ENCODE data around the gene TRPM1. TPM values are rescaled to one million over a fixed set of nuclear protein-coding genes. Genes with fewer than 3 reads are reported as not detected.

Gene TRPM1
- total RNA-seq, 1 donor from 2014 or later = not detected

- DNase-seq (no peak), ATAC-seq (ENCODE audit: low read depth) (no peak)
- H3K9me3 Mint-ChIP-seq = peaks cover 6% of the 10 kb centered on the region
- intact Hi-C loops (cut with micrococcal nuclease) = no loop called here
- peaks cover 28% of the 10 kb centered on the region for H3K4me1 Mint-ChIP-seq
- H3K27ac Mint-ChIP-seq = no peak overlapping the region
- ChIA-PET CTCF (no interaction called here), POLR2A (no interaction called here)
- TF ChIP-seq, protein P1, sequence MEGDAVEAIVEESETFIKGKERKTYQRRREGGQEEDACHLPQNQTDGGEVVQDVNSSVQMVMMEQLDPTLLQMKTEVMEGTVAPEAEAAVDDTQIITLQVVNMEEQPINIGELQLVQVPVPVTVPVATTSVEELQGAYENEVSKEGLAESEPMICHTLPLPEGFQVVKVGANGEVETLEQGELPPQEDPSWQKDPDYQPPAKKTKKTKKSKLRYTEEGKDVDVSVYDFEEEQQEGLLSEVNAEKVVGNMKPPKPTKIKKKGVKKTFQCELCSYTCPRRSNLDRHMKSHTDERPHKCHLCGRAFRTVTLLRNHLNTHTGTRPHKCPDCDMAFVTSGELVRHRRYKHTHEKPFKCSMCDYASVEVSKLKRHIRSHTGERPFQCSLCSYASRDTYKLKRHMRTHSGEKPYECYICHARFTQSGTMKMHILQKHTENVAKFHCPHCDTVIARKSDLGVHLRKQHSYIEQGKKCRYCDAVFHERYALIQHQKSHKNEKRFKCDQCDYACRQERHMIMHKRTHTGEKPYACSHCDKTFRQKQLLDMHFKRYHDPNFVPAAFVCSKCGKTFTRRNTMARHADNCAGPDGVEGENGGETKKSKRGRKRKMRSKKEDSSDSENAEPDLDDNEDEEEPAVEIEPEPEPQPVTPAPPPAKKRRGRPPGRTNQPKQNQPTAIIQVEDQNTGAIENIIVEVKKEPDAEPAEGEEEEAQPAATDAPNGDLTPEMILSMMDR (IDR thresholded peaks at IDR 0.05) = no peak
- no peak overlapping the region for H3K4me3 Mint-ChIP-seq
- H3K27me3 Mint-ChIP-seq = no peaks in the 10 kb centered on the region
- no peaks in the 10 kb centered on the region for H3K36me3 Mint-ChIP-seq (ENCODE audit: low read depth)
Observed at GRCh38 chr15:31077181-31077580, 24.3 kb downstream of the TRPM1 start.

GRCh38 chr15:31074321-31074720 lies 27.2 kb downstream of the TRPM1 start:
- POLR2A ChIA-PET = no interaction called here
- Mint-ChIP-seq H3K4me3 (no peak overlapping the region), H3K36me3 (ENCODE audit: low read depth) (no peaks in the 10 kb centered on the region), H3K27me3 (no peaks in the 10 kb centered on the region), H3K9me3 (peaks cover 6% of the 10 kb centered on the region), H3K4me1 (peaks cover 11% of the 10 kb centered on the region), H3K27ac (no peak overlapping the region)
- no peak for DNase-seq
- ATAC-seq (ENCODE audit: low read depth) = no peak
- CTCF ChIA-PET = no interaction called here
- TF ChIP-seq, protein P1 (IDR thresholded peaks at IDR 0.05) = no peak
- intact Hi-C loops (cut with micrococcal nuclease) = no loop called here

DNA sequence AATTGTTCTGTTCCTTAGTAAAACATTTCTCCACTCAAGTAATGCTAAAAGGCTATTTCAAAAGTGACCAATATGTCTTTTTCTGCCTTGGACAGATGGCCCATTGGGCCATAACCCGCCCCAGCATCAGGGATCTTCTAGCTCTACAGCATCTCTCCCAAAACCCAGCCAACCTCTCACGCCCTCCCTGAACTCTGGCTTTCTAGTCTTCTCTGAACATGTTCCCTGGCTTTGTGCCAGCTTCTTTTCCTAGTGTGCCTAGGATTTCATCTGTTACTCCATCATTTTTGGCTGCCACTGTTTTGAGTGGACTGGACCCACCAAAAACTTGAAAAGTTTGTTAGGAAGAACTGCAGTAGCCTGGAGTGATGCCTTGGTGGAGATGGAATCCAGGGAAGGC lies 30.7 kb downstream of the TRPM1 start:
- TF ChIP-seq, protein P1 (IDR thresholded peaks at IDR 0.05) = no peak
- no peaks in the 10 kb centered on the region for H3K36me3 Mint-ChIP-seq (ENCODE audit: low read depth)
- intact Hi-C loops (cut with micrococcal nuclease) = no loop called here
- H3K9me3 Mint-ChIP-seq = peaks cover 6% of the 10 kb centered on the region
- DNase-seq (no peak), ATAC-seq (ENCODE audit: low read depth) (no peak)
- H3K4me1 Mint-ChIP-seq = peaks cover 7% of the 10 kb centered on the region
- no peak overlapping the region for H3K4me3 Mint-ChIP-seq
- no peaks in the 10 kb centered on the region for H3K27me3 Mint-ChIP-seq
- ChIA-PET CTCF (no interaction called here), POLR2A (no interaction called here)
- H3K27ac Mint-ChIP-seq = no peak overlapping the region

DNA sequence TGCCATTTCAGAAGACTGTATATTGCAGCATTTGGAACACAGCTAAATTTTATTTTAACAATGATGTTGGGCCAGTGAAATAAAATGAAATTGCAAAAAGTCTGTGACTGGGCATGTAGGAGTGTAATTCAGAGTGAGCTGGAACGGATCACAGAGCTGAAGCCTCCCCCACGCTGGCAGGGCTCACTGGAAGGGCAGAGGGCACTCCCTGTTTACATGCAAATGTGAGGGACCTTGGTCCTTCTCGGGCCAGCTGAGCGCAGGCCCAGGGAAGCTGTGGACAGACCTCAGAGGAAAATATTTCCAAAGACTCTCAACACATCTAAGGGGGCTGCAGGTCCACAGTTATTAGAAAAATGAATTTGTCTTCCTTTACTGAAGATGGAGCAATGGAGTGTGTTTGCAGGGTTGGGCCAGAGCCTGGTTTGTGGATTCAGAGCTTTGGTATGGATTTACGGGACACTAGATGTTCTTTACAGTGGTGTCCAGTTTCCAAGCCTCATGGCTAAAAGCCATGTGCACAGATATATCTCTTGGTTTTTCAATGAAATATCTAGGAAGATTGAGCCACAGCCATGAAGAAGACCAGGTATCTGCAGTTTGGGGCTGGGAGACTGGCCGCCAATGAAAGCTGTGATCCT lies 32.0 kb downstream of the TRPM1 start:
- TF ChIP-seq, protein P1 (IDR thresholded peaks at IDR 0.05) = no peak
- H3K4me3 Mint-ChIP-seq = no peak overlapping the region
- H3K27me3 Mint-ChIP-seq = no peaks in the 10 kb centered on the region
- DNase-seq (no peak), ATAC-seq (ENCODE audit: low read depth) (no peak)
- intact Hi-C loops (cut with micrococcal nuclease) = no loop called here
- no peak overlapping the region for H3K27ac Mint-ChIP-seq
- H3K9me3 Mint-ChIP-seq = peaks cover 3% of the 10 kb centered on the region
- peaks cover 7% of the 10 kb centered on the region for H3K4me1 Mint-ChIP-seq
- ChIA-PET CTCF (no interaction called here), POLR2A (no interaction called here)
- H3K36me3 Mint-ChIP-seq (ENCODE audit: low read depth) = no peaks in the 10 kb centered on the region

DNA sequence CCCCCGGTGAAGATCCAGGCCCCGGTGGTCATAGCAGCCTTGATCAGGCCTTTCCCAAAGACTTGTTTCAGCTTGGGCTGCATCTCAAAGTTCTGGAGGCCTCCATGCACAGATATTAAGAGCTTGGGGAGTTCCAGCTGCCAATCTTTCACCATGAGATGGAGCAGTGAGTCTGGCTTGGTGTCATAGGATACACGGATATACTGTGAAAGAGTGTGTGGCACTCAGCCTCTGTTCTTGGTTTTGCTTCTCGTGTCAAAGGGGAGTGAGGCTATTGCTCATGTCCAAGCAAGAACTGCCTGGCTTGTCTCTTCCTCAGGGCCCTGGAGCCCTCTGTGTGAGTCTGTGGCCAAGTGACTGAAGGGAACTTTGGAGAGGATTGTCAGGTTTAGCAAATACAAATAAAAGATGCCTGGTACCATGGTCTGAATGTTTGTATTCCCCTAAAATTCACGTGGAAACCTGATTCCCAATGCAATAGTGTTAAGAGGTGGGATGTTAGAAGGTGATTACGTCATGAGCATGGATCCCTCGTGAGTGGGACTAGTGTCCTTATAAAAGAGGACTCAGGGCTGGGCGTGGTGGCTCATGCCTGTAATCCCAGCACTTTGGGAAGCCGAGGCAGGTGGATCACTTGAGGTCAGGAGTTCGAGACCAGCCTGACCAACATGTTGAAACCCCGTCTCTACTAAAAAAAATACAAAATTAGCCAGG lies 33.5 kb downstream of the TRPM1 start:
- no peak overlapping the region for H3K27ac Mint-ChIP-seq
- POLR2A ChIA-PET = no interaction called here
- H3K27me3 Mint-ChIP-seq = no peaks in the 10 kb centered on the region
- peaks cover 7% of the 10 kb centered on the region for H3K4me1 Mint-ChIP-seq
- H3K9me3 Mint-ChIP-seq = no peaks in the 10 kb centered on the region
- no peaks in the 10 kb centered on the region for H3K36me3 Mint-ChIP-seq (ENCODE audit: low read depth)
- TF ChIP-seq, protein P1 (IDR thresholded peaks at IDR 0.05) = no peak
- DNase-seq (no peak), ATAC-seq (ENCODE audit: low read depth) (no peak)
- H3K4me3 Mint-ChIP-seq = no peak overlapping the region
- CTCF ChIA-PET = interaction anchor here (1.1 kb wide), 1 partner anchor 31 kb away, joined by 3 read pairs; no protein-coding TSS in a partner anchor
- intact Hi-C loops (cut with micrococcal nuclease) = no loop called here
